ENCODE data around the gene TPPP3.

Gene TPPP3

DNA sequence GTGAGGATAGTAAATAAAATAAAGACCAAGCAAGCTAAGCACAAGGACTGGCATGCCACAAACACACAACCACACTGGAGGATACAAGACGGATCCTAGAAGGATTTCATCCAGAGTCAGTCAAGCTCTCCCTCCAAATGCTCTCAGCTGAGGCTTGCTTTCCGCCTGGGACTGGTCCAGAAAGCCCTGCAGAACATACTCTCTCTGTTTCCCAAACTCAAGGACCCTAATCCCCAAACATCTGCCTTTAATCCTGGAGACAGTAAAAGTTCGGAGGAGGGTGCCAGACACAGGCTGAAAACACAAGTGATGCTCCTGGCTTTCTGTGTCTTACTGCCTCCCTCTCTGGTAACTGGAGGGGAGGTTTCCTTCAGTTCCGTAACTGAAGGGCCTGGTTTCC is 32.3 kb upstream of the TPPP3 start:
- no peaks in the 10 kb centered on the region for H3K9me3 ChIP-seq (ENCODE audit: control insufficient read depth in 2 of 2, low read length in 2 of 2)

DNA sequence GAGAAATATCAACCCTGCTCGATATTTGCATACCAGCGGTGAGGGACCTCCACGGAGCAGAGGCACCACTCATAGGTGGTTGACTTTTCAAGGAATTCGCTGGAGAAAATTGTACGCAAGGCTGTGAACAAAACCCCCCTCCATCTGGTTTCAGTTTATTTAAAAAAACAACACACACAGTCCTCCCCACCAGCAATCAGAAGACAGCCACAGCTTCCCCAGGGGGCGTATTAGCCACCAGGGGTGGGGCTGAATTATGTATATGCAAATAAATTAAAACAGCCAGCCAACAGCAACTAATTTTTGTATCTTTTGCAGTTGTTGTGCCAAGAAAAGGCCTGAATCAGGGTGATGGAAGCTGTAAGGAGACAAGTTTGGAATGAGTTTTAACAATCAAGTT is 31.8 kb upstream of the TPPP3 start:
- Histone ChIP-seq H3K27ac (ENCODE audit: low read length) (no peak overlapping the region), H3K27me3 (ENCODE audit: control insufficient read depth in 1 of 2, insufficient read depth in 2 of 2, low read length in 2 of 2) (peaks cover 15 to 33% of the 10 kb centered on the region in 2 donors), H3K4me1 (ENCODE audit: control insufficient read depth, insufficient read depth, low read length) (peaks cover 4% of the 10 kb centered on the region), H3K36me3 (ENCODE audit: control insufficient read depth in 2 of 2, insufficient read depth in 2 of 2, low read length in 2 of 2) (no peaks in the 10 kb centered on the region), H3K9me3 (ENCODE audit: control insufficient read depth in 2 of 2, low read length in 2 of 2) (no peaks in the 10 kb centered on the region), H3K9ac (ENCODE audit: low read length in 2 of 2) (no peak overlapping the region), H3K4me3 (ENCODE audit: low read length in 2 of 2) (no peak overlapping the region)

More for the DNA sequence above, 32.3 kb upstream of the TPPP3 start:
- peaks cover 8% of the 10 kb centered on the region for H3K4me1 ChIP-seq (ENCODE audit: control insufficient read depth, insufficient read depth, low read length)
- H3K36me3 ChIP-seq (ENCODE audit: control insufficient read depth in 2 of 2, insufficient read depth in 2 of 2, low read length in 2 of 2), result no peaks in the 10 kb centered on the region
- H3K27me3 ChIP-seq (ENCODE audit: control insufficient read depth in 1 of 2, insufficient read depth in 2 of 2, low read length in 2 of 2), result peaks cover 17 to 34% of the 10 kb centered on the region in 2 donors
- H3K9ac ChIP-seq (ENCODE audit: low read length in 2 of 2), result no peak overlapping the region
- no peak overlapping the region for H3K4me3 ChIP-seq (ENCODE audit: low read length in 2 of 2)
- no peak overlapping the region for H3K27ac ChIP-seq (ENCODE audit: low read length)

DNA sequence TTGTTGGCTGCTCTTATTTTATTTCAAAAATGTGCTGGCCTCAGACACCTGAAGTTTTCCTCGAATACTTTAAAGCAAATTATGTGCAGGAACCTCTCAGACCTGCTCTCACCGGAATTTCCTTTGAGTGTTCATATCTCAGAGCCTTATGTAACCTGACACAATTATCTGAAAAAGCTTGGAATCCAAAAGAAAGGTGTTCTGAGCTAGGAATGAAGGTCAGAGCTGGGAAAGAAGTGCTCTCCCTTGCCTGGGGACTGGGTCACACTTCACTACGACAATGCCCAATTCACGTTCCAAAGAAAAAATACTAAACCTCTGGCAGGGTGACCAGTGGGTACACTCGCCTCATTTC is 30.9 kb upstream of the TPPP3 start:
- Histone ChIP-seq H3K9me3 (ENCODE audit: control insufficient read depth in 2 of 2, low read length in 2 of 2) (no peaks in the 10 kb centered on the region), H3K4me3 (ENCODE audit: low read length in 2 of 2) (no peak overlapping the region), H3K4me1 (ENCODE audit: control insufficient read depth, insufficient read depth, low read length) (peaks cover 4% of the 10 kb centered on the region), H3K9ac (ENCODE audit: low read length in 2 of 2) (no peak overlapping the region), H3K36me3 (ENCODE audit: control insufficient read depth in 2 of 2, insufficient read depth in 2 of 2, low read length in 2 of 2) (no peaks in the 10 kb centered on the region), H3K27ac (ENCODE audit: low read length) (no peak overlapping the region), H3K27me3 (ENCODE audit: control insufficient read depth in 1 of 2, insufficient read depth in 2 of 2, low read length in 2 of 2) (peaks cover 12 to 25% of the 10 kb centered on the region in 2 donors)

DNA sequence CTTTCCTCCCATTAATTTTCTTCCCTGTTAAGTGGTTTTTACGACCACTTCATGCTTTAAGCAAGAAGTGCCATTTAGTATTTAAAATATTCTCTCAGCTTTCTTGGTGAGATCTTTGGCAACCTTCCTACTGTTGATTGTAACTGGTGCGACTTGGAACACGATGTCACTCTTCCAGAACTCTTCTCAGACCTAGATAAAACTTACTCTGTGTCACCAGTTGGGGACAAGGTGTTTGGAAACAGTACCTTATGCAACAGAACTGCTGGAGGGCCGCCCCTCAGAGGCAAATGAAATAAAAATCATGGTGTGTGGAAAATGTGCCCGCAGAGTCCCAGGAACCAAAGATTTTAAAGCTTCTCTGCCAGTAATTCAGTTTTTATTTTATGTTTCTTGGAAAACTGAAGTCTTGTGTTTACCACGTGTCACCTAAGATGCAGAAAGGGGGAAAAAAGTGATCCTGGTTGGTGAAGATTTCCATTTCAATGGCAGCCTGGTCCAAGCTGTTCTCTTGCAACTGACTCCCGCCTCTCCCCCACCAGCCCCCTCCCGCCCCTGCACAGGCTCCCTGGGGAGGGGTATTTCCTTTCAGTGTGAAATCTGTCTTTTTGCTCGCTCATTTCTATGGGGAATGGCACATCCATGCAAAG is 30.4 kb upstream of the TPPP3 start:
- H3K4me1 ChIP-seq (ENCODE audit: control insufficient read depth, insufficient read depth, low read length), result peaks cover 4% of the 10 kb centered on the region
- no peak overlapping the region for H3K27ac ChIP-seq (ENCODE audit: low read length)
- H3K27me3 ChIP-seq (ENCODE audit: control insufficient read depth in 1 of 2, insufficient read depth in 2 of 2, low read length in 2 of 2), result peaks cover 9 to 20% of the 10 kb centered on the region in 2 donors
- no peaks in the 10 kb centered on the region for H3K36me3 ChIP-seq (ENCODE audit: control insufficient read depth in 2 of 2, insufficient read depth in 2 of 2, low read length in 2 of 2)
- H3K4me3 ChIP-seq (ENCODE audit: low read length in 2 of 2), result no peak overlapping the region
- H3K9me3 ChIP-seq (ENCODE audit: control insufficient read depth in 2 of 2, low read length in 2 of 2), result no peaks in the 10 kb centered on the region
- H3K9ac ChIP-seq (ENCODE audit: low read length in 2 of 2), result no peak overlapping the region

DNA sequence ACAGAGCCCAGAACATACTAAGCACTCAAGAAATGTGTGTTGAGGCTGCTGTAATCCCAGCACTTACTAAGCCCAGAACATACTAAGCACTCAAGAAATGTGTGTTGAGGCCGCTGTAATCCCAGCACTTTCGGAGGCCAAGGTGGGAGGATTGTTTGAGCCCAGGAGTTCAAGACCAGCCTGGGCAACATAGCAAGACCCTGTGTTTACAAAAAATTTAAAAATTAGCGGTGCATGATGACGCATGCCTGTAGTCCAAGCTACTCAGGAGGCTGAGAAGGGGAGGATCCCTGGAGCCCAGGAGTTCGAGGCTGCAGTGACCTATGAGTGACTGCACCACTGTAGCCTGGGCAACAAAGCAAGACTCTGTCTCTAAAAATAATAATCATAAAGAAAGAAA is 29.7 kb upstream of the TPPP3 start:
- no peaks in the 10 kb centered on the region for H3K9me3 ChIP-seq (ENCODE audit: control insufficient read depth in 2 of 2, low read length in 2 of 2)
- H3K4me3 ChIP-seq (ENCODE audit: low read length in 2 of 2), result no peak overlapping the region
- no peaks in the 10 kb centered on the region for H3K36me3 ChIP-seq (ENCODE audit: control insufficient read depth in 2 of 2, insufficient read depth in 2 of 2, low read length in 2 of 2)
- H3K9ac ChIP-seq (ENCODE audit: low read length in 2 of 2), result no peak overlapping the region
- peaks cover 5 to 15% of the 10 kb centered on the region in 2 donors for H3K27me3 ChIP-seq (ENCODE audit: control insufficient read depth in 1 of 2, insufficient read depth in 2 of 2, low read length in 2 of 2)
- H3K27ac ChIP-seq (ENCODE audit: low read length), result no peak overlapping the region
- peaks cover 2% of the 10 kb centered on the region for H3K4me1 ChIP-seq (ENCODE audit: control insufficient read depth, insufficient read depth, low read length)

DNA sequence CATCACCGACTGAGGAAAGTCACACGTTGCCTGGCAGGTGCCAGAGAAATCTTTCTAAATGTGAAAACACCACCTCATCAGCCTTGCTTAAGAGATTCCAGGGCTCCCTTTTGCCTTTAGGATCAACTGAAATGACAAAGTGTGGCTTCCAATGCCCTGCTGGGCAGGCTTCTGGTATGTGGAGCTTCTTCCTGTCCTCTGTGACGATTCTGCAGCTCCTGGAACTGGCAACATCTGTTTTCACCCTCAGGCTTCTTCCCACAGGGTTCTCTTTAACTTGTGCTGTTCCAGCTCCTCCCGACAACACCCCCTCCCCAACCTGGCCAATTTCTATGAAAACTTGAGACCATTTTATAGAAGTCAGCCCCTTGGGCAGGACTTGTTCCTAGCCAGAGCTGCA is 27.7 kb upstream of the TPPP3 start:
- H3K4me1 ChIP-seq (ENCODE audit: control insufficient read depth, insufficient read depth, low read length), result peaks cover 6% of the 10 kb centered on the region
- no peaks in the 10 kb centered on the region for H3K9me3 ChIP-seq (ENCODE audit: control insufficient read depth in 2 of 2, low read length in 2 of 2)
- H3K9ac ChIP-seq (ENCODE audit: low read length in 2 of 2), result no peak overlapping the region
- no peaks in the 10 kb centered on the region for H3K36me3 ChIP-seq (ENCODE audit: control insufficient read depth in 2 of 2, insufficient read depth in 2 of 2, low read length in 2 of 2)
- H3K4me3 ChIP-seq (ENCODE audit: low read length in 2 of 2), result no peak overlapping the region
- no peak overlapping the region for H3K27ac ChIP-seq (ENCODE audit: low read length)
- H3K27me3 ChIP-seq (ENCODE audit: control insufficient read depth in 1 of 2, insufficient read depth in 2 of 2, low read length in 2 of 2), result peaks cover 3 to 12% of the 10 kb centered on the region in 2 donors

DNA sequence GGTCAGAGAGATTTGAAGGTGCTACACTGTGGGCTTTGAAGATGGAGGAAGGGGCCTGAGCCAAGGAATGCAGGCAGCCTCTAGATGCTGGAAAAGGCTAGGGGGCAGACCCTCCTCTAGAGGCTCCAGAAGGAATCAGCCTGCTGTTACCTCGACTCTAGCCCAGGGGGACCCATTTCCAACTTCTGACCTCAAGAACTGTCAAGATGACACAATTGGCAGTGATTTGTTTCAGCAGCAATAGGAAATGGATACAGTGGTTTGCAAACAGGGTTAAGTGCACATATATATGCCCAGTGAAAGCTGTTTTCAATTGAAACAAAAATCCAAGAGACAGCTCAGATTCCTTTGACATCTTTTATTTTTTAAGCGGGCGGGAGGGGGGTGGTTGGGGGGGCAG is 26.6 kb upstream of the TPPP3 start:
- peaks cover 11% of the 10 kb centered on the region for H3K4me1 ChIP-seq (ENCODE audit: control insufficient read depth, insufficient read depth, low read length)
- no peak overlapping the region for H3K9ac ChIP-seq (ENCODE audit: low read length in 2 of 2)
- no peak overlapping the region for H3K27ac ChIP-seq (ENCODE audit: low read length)
- H3K27me3 ChIP-seq (ENCODE audit: control insufficient read depth in 1 of 2, insufficient read depth in 2 of 2, low read length in 2 of 2), result peaks cover 0 to 7% of the 10 kb centered on the region in 2 donors
- H3K36me3 ChIP-seq (ENCODE audit: control insufficient read depth in 2 of 2, insufficient read depth in 2 of 2, low read length in 2 of 2), result no peaks in the 10 kb centered on the region
- no peak overlapping the region for H3K4me3 ChIP-seq (ENCODE audit: low read length in 2 of 2)
- no peaks in the 10 kb centered on the region for H3K9me3 ChIP-seq (ENCODE audit: control insufficient read depth in 2 of 2, low read length in 2 of 2)

DNA sequence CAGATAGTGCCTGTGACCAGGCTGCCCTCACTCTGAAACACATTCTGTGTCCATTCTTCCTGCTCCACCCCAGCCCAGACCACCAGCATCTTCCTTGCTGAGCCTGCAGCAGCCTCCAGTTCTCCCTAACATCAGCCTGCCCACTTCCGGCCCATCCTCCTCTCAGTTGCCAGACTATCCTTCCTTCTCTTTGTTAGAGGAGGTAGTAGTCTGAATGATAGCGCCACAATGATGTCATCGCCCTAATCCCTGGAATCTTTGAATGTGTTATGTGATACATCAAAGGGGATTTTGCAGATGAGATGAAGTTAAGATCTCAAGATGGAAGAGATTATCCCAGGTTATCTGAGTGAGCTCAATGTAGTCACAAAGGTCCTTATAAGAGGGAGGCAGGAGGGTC is 26.2 kb upstream of the TPPP3 start:
- Histone ChIP-seq H3K4me1 (ENCODE audit: control insufficient read depth, insufficient read depth, low read length) (peaks cover 14% of the 10 kb centered on the region), H3K27me3 (ENCODE audit: control insufficient read depth in 1 of 2, insufficient read depth in 2 of 2, low read length in 2 of 2) (peaks cover 0 to 3% of the 10 kb centered on the region in 2 donors)

DNA sequence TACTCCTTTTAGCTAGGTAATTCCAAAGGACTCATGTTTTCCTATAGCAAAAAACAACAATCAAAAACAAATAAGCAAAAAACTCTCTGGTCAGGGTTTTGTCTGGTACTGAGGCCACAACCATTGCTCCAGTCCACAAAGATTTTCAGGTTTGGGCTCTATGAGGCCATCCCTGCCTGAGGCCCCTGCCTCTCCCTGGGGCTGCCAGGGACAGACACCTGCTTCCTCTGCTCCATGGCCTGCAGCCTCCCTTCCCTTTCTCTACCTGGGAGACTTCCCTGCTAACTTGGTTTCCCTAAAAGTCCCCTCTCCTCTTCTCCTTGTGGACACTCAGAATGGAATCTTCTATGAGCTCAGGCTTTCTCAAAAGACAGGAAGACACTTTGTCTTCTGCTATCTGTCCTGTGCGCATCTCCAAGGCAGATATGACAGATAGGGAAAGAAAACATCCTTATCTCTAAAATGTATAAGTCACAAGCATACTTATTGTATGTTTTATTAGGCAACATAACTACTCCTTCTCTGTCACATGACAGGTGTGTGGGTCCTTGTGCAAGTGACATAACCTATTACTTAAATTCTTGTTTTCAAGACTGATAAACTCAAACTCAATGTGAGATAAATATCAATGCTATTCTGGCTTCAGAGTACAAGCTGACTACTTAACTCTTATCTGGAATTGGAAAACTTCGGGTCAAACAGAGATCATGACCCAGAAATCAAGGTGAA is 24.2 kb upstream of the TPPP3 start:
- H3K36me3 ChIP-seq (ENCODE audit: control insufficient read depth in 2 of 2, insufficient read depth in 2 of 2, low read length in 2 of 2), result peaks cover 0 to 2% of the 10 kb centered on the region in 2 donors
- no peak overlapping the region for H3K27ac ChIP-seq (ENCODE audit: low read length)
- peaks cover 14% of the 10 kb centered on the region for H3K4me1 ChIP-seq (ENCODE audit: control insufficient read depth, insufficient read depth, low read length)
- H3K4me3 ChIP-seq (ENCODE audit: low read length in 2 of 2), result no peak overlapping the region
- no peaks in the 10 kb centered on the region for H3K9me3 ChIP-seq (ENCODE audit: control insufficient read depth in 2 of 2, low read length in 2 of 2)
- no peak overlapping the region for H3K9ac ChIP-seq (ENCODE audit: low read length in 2 of 2)
- no peaks in the 10 kb centered on the region for H3K27me3 ChIP-seq (ENCODE audit: control insufficient read depth in 1 of 2, insufficient read depth in 2 of 2, low read length in 2 of 2)

More for the DNA sequence above, 26.2 kb upstream of the TPPP3 start:
- no peak overlapping the region for H3K9ac ChIP-seq (ENCODE audit: low read length in 2 of 2)
- H3K4me3 ChIP-seq (ENCODE audit: low read length in 2 of 2), result no peak overlapping the region
- H3K36me3 ChIP-seq (ENCODE audit: control insufficient read depth in 2 of 2, insufficient read depth in 2 of 2, low read length in 2 of 2), result peaks cover 0 to under 1% of the 10 kb centered on the region in 2 donors
- no peak overlapping the region for H3K27ac ChIP-seq (ENCODE audit: low read length)
- no peaks in the 10 kb centered on the region for H3K9me3 ChIP-seq (ENCODE audit: control insufficient read depth in 2 of 2, low read length in 2 of 2)

DNA sequence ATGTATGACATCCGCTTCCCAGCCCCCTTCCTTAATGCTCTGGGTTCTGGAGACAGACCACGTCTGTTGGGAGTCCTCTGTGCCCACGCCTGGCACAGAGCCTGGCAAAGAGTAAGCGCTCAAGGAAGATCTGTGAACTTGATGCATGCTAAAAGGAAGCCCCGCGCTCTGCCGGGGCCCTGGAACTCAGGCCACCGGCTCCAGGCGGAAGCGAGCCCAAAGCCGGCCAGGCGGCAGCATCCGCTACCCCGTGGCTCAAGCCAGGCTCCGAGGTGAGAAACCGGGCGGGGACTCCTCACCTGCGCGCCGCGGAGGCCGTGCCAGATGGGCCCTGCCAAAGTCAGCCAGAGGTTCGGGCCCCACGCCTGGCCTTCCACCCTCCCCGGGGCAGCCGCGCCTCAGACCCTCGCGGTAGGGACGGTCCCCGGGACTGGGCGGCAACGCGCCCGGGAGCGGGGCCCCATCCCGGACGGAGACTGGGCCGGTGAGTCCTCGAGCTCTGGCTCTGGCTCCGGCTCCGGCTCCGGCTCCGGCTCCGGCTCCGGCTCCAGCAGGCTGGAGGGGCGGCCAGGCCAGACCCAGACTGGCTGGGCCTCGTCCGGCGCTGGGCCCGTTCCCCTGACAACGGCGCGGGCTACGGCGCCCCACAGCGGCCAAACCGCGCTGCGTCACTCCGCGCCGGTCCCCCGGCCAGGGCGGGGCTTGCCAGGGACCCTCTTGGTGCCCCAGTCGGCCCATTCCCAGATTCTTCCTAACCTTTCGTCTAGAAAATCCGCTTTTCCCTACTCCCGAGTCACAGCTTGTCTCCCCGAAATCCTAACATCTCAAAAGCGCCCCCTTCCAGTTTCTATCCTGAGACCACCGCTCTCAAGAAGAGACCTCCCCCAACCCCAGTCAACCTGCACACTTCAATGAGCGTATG is 22.8 kb upstream of the TPPP3 start, which contains the start of gene ZDHHC1:
TSS of gene ZDHHC1 (minus strand) at position 606 of the 922 bp plus-strand sequence. CDS start 8,702 bp downstream, outside the sequence.
- Histone ChIP-seq H3K27ac (ENCODE audit: low read length) (peak within 1 kb of the TSS; percentile 76), H3K36me3 (ENCODE audit: control insufficient read depth in 2 of 2, insufficient read depth in 2 of 2, low read length in 2 of 2) (peaks cover 0 to 2% of the 10 kb centered on the region in 2 donors), H3K9ac (ENCODE audit: low read length in 2 of 2) (peak within 1 kb of the TSS; percentile 93 to 99), H3K27me3 (ENCODE audit: control insufficient read depth in 1 of 2, insufficient read depth in 2 of 2, low read length in 2 of 2) (no peaks in the 10 kb centered on the region), H3K4me3 (ENCODE audit: low read length in 2 of 2) (peak within 1 kb of the TSS; percentile 85 to 92), H3K4me1 (ENCODE audit: control insufficient read depth, insufficient read depth, low read length) (peaks cover 14% of the 10 kb centered on the region), H3K9me3 (ENCODE audit: control insufficient read depth in 2 of 2, low read length in 2 of 2) (no peaks in the 10 kb centered on the region)

Measured in stomach smooth muscle (tissue), 2 donors.